Measurements from ENCODE around the gene CLCN6.

DNA sequence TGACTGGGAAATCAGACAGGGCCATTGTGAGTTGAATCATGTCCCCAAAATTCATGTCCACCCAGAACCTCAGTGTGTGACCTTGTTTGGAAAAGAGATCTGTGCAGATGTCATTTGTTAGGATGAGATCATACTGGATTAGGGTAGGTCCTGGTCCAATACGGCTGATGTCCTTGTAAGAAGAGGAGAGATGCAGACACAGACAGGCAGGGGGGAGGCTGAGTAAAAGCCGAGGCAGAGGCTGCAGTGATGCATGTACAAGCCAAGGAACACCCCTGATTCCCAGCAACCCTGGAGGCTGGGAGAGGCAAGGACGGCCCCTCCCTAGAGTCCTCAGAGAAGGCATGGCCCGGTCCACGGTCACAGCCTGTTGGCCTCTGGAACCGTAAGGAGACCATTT lies 68.6 kb downstream of the CLCN6 start:
- TF ChIP-seq, protein P1, sequence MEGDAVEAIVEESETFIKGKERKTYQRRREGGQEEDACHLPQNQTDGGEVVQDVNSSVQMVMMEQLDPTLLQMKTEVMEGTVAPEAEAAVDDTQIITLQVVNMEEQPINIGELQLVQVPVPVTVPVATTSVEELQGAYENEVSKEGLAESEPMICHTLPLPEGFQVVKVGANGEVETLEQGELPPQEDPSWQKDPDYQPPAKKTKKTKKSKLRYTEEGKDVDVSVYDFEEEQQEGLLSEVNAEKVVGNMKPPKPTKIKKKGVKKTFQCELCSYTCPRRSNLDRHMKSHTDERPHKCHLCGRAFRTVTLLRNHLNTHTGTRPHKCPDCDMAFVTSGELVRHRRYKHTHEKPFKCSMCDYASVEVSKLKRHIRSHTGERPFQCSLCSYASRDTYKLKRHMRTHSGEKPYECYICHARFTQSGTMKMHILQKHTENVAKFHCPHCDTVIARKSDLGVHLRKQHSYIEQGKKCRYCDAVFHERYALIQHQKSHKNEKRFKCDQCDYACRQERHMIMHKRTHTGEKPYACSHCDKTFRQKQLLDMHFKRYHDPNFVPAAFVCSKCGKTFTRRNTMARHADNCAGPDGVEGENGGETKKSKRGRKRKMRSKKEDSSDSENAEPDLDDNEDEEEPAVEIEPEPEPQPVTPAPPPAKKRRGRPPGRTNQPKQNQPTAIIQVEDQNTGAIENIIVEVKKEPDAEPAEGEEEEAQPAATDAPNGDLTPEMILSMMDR (IDR thresholded peaks at IDR 0.05 in 2 of 3, conservative IDR thresholded peaks at IDR 0.05 in 1 of 3; ENCODE audit: borderline replicate concordance in 1 of 3, insufficient read depth in 1 of 3, low read depth in 2 of 3, low read length in 2 of 3), result no peak
- TF ChIP-seq EZH2phosphoT487 (IDR thresholded peaks at IDR 0.05; ENCODE audit: borderline replicate concordance) (no peak), EZH2 (IDR thresholded peaks at IDR 0.05) (no peak), POLR2A (IDR thresholded peaks at IDR 0.05; ENCODE audit: borderline replicate concordance, extremely low read depth, insufficient read depth, insufficient read length) (no peak), CBX3 (IDR thresholded peaks at IDR 0.05; ENCODE audit: low read depth) (no peak), RAD21 (IDR thresholded peaks at IDR 0.05; ENCODE audit: low read depth) (no peak), YY1 (IDR thresholded peaks at IDR 0.05; ENCODE audit: extremely low read depth, insufficient replicate concordance, low read depth, low read length) (no peak)
- TF ChIP-seq, protein P2, sequence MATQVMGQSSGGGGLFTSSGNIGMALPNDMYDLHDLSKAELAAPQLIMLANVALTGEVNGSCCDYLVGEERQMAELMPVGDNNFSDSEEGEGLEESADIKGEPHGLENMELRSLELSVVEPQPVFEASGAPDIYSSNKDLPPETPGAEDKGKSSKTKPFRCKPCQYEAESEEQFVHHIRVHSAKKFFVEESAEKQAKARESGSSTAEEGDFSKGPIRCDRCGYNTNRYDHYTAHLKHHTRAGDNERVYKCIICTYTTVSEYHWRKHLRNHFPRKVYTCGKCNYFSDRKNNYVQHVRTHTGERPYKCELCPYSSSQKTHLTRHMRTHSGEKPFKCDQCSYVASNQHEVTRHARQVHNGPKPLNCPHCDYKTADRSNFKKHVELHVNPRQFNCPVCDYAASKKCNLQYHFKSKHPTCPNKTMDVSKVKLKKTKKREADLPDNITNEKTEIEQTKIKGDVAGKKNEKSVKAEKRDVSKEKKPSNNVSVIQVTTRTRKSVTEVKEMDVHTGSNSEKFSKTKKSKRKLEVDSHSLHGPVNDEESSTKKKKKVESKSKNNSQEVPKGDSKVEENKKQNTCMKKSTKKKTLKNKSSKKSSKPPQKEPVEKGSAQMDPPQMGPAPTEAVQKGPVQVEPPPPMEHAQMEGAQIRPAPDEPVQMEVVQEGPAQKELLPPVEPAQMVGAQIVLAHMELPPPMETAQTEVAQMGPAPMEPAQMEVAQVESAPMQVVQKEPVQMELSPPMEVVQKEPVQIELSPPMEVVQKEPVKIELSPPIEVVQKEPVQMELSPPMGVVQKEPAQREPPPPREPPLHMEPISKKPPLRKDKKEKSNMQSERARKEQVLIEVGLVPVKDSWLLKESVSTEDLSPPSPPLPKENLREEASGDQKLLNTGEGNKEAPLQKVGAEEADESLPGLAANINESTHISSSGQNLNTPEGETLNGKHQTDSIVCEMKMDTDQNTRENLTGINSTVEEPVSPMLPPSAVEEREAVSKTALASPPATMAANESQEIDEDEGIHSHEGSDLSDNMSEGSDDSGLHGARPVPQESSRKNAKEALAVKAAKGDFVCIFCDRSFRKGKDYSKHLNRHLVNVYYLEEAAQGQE (IDR thresholded peaks at IDR 0.05; ENCODE audit: low read depth), result no peak
- TF ChIP-seq, protein P3, sequence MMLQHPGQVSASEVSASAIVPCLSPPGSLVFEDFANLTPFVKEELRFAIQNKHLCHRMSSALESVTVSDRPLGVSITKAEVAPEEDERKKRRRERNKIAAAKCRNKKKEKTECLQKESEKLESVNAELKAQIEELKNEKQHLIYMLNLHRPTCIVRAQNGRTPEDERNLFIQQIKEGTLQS (IDR thresholded peaks at IDR 0.05), result no peak

All from HCT116 (cell line).